ENCODE measurements around the gene ATP5F1E.
"Not testable (repeated sequence)": the region's sequence is repeated elsewhere in the genome, so short reads cannot be mapped to it uniquely, and the experiment has no call there.

The ATP5F1E gene

DNA sequence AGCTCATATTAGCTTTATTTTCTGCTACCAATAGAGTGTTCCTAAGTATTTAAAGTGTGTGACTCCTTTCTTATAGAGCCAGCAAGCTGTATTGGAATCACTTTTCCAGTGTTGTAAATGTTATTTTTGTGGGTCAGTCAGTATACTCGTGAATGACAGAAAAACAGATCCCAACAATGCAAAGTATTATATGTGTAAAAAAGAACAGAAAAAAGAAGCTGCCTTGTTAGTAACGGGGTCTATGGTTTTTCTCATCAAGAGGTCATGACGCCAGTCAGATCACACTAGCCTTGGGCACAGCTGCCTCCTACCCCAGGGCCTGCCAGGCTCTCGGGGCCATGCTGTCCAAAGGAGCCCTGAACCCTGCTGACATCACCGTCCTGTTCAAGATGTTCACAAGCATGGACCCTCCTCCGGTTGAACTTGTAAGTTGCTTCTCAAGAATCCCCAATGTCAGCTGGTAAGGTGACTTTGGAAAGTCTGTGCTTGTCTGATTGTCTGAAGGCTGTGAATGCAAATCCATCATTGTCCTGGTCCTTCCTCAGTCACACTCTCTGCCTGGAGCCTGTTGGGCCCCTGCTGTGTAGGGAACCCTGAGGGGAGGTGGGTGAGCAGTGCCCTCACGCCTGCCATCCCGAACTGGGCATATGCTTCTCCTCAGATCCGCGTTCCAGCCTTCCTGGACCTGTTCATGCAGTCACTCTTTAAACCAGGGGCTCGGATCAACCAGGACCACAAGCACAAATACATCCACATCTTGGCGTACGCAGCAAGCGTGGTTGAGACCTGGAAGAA lies 41.3 kb downstream of the ATP5F1E start:
- ATAC-seq (ENCODE audit: low read depth) (no peak), DNase-seq (ENCODE audit: low spot score in 2 of 2) (no peak)
- Mint-ChIP-seq H3K27ac (no peak overlapping the region), H3K36me3 (peaks cover 37% of the 10 kb centered on the region), H3K4me1 (peaks cover 21% of the 10 kb centered on the region), H3K27me3 (no peaks in the 10 kb centered on the region), H3K9me3 (no peaks in the 10 kb centered on the region), H3K4me3 (no peak overlapping the region)

- Mint-ChIP-seq H3K27me3 (no peaks in the 10 kb centered on the region), H3K36me3 (peaks cover 31% of the 10 kb centered on the region), H3K9me3 (no peaks in the 10 kb centered on the region), H3K4me3 (no peak overlapping the region), H3K4me1 (peaks cover 24% of the 10 kb centered on the region), H3K27ac (no peak overlapping the region)
- no peak for ATAC-seq (ENCODE audit: low read depth)
- no peak for DNase-seq (ENCODE audit: low spot score in 2 of 2)
Measured at GRCh38 chr20:58989196-58989595, 42.9 kb downstream of the ATP5F1E start.

GRCh38 chr20:58988565-58988882 lies 43.6 kb downstream of the ATP5F1E start:
- Mint-ChIP-seq H3K27ac (no peak overlapping the region), H3K4me3 (no peak overlapping the region), H3K36me3 (peaks cover 31% of the 10 kb centered on the region), H3K27me3 (no peaks in the 10 kb centered on the region), H3K4me1 (peaks cover 28% of the 10 kb centered on the region), H3K9me3 (no peaks in the 10 kb centered on the region)
- ATAC-seq (ENCODE audit: low read depth) (no peak), DNase-seq (ENCODE audit: low spot score in 2 of 2) (no peak)

GRCh38 chr20:58987790-58988564 lies 44.2 kb downstream of the ATP5F1E start:
- no peak for DNase-seq (ENCODE audit: low spot score in 2 of 2)
- ATAC-seq (ENCODE audit: low read depth): no peak
- Mint-ChIP-seq H3K4me1 (peaks cover 27% of the 10 kb centered on the region), H3K4me3 (no peak overlapping the region), H3K36me3 (peaks cover 31% of the 10 kb centered on the region), H3K27ac (peak overlapping the region; percentile 84), H3K9me3 (no peaks in the 10 kb centered on the region), H3K27me3 (no peaks in the 10 kb centered on the region)

- Mint-ChIP-seq H3K27ac (peak overlapping the region; percentile 84), H3K4me1 (peaks cover 35% of the 10 kb centered on the region), H3K36me3 (peaks cover 29% of the 10 kb centered on the region), H3K27me3 (no peaks in the 10 kb centered on the region), H3K9me3 (no peaks in the 10 kb centered on the region), H3K4me3 (no peak overlapping the region)
- ATAC-seq (ENCODE audit: low read depth) (no peak), DNase-seq (ENCODE audit: low spot score in 2 of 2) (no peak)
Measured at GRCh38 chr20:58986968-58987517, 45.1 kb downstream of the ATP5F1E start.

- no peaks in the 10 kb centered on the region for H3K27me3 Mint-ChIP-seq
- peak overlapping the region; percentile 53 for H3K27ac Mint-ChIP-seq
- H3K4me1 Mint-ChIP-seq: peaks cover 32% of the 10 kb centered on the region
- DNase-seq (ENCODE audit: low spot score in 2 of 2) (no peak), ATAC-seq (ENCODE audit: low read depth) (no peak)
- H3K9me3 Mint-ChIP-seq: no peaks in the 10 kb centered on the region
- H3K36me3 Mint-ChIP-seq: peaks cover 25% of the 10 kb centered on the region
- no peak overlapping the region for H3K4me3 Mint-ChIP-seq
Measured at GRCh38 chr20:58986286-58986967, 45.7 kb downstream of the ATP5F1E start.

GRCh38 chr20:58985656-58986055 lies 46.5 kb downstream of the ATP5F1E start:
- DNase-seq (ENCODE audit: low spot score in 2 of 2): no peak
- H3K9me3 Mint-ChIP-seq: no peaks in the 10 kb centered on the region
- no peak overlapping the region for H3K4me3 Mint-ChIP-seq
- H3K27ac Mint-ChIP-seq: peak overlapping the region; percentile 20
- H3K27me3 Mint-ChIP-seq: no peaks in the 10 kb centered on the region
- no peak for ATAC-seq (ENCODE audit: low read depth)
- peaks cover 31% of the 10 kb centered on the region for H3K4me1 Mint-ChIP-seq
- peaks cover 24% of the 10 kb centered on the region for H3K36me3 Mint-ChIP-seq

DNA sequence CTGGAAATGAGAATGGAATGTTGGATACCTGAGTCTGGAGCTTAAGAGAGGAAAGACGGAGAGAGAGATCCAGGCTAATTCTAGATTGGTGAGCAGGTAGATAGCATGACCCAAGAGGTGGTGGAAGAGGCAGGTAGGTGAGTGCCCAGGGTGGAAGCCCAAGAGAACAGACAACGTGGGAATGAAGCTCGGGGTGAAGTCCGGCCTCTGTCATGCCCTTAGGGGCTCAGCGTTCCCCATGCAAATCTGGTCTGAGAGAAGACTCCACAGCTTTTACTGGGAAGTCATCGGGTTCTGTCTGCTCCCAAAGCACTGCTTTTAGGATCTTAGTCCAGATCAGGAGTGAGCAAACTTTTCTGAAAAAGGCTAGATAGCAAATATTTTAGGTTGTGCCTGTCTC lies 47.4 kb downstream of the ATP5F1E start:
- no peak for ATAC-seq (ENCODE audit: low read depth)
- Mint-ChIP-seq H3K4me1 (peaks cover 31% of the 10 kb centered on the region), H3K27me3 (no peaks in the 10 kb centered on the region), H3K27ac (peak overlapping the region; percentile 31), H3K36me3 (peaks cover 21% of the 10 kb centered on the region), H3K4me3 (no peak overlapping the region), H3K9me3 (no peaks in the 10 kb centered on the region)
- no peak for DNase-seq (ENCODE audit: low spot score in 2 of 2)

- not testable (repeated sequence) for DNase-seq (ENCODE audit: low spot score in 2 of 2); ATAC-seq (ENCODE audit: low read depth); H3K27me3 Mint-ChIP-seq; H3K4me3 Mint-ChIP-seq; H3K9me3 Mint-ChIP-seq
- peaks cover 14% of the 10 kb centered on the region for H3K36me3 Mint-ChIP-seq
- peaks cover 38% of the 10 kb centered on the region for H3K4me1 Mint-ChIP-seq
- H3K27ac Mint-ChIP-seq: peak overlapping the region; percentile 85
Measured at GRCh38 chr20:58983115-58983468, 49.0 kb downstream of the ATP5F1E start.

- no peak for ATAC-seq (ENCODE audit: low read depth)
- H3K27me3 Mint-ChIP-seq: no peaks in the 10 kb centered on the region
Measured at GRCh38 chr20:58982406-58983114, 49.6 kb downstream of the ATP5F1E start.

GRCh38 chr20:58981628-58982364 lies 50.3 kb downstream of the ATP5F1E start:
- Mint-ChIP-seq H3K9me3 (no peaks in the 10 kb centered on the region), H3K4me1 (peaks cover 33% of the 10 kb centered on the region), H3K27me3 (no peaks in the 10 kb centered on the region), H3K36me3 (peaks cover 5% of the 10 kb centered on the region), H3K4me3 (peak overlapping the region; percentile 88), H3K27ac (peak overlapping the region; percentile 85)
- ATAC-seq (ENCODE audit: low read depth) (peak; percentile 5), DNase-seq (ENCODE audit: low spot score in 2 of 2) (peak in 1 of 2 donors; percentile 7)

More at GRCh38 chr20:58982406-58983114, 49.6 kb downstream of the ATP5F1E start:
- no peak for DNase-seq (ENCODE audit: low spot score in 2 of 2)
- Mint-ChIP-seq H3K4me1 (peaks cover 33% of the 10 kb centered on the region), H3K36me3 (peaks cover 8% of the 10 kb centered on the region), H3K9me3 (no peaks in the 10 kb centered on the region), H3K4me3 (peak overlapping the region; percentile 88), H3K27ac (peak overlapping the region; percentile 85)

GRCh38 chr20:58980711-58981627 lies 51.2 kb downstream of the ATP5F1E start, which contains the start of gene NELFCD:
NELFCD (plus strand) TSS chr20:58981256; CDS start chr20:58981310, 54 bp downstream.
- peaks cover 31% of the 10 kb centered on the region for H3K4me1 Mint-ChIP-seq
- ATAC-seq (ENCODE audit: low read depth) (peak; percentile 89), DNase-seq (ENCODE audit: low spot score in 2 of 2) (peak; percentile 87 to 89)
- H3K27me3 Mint-ChIP-seq: no peaks in the 10 kb centered on the region
- H3K4me3 Mint-ChIP-seq: peak within 1 kb of the TSS; percentile 88
- peaks cover 3% of the 10 kb centered on the region for H3K36me3 Mint-ChIP-seq
- H3K27ac Mint-ChIP-seq: peak within 1 kb of the TSS; percentile 65
- peaks cover 2% of the 10 kb centered on the region for H3K9me3 Mint-ChIP-seq
